Hematopoietic multipotent progenitor cell treated with erythropoietin and hydrocortisone succinate and interleukin-3 and kit ligand, for 17 days (in vitro differentiated cells): ENCODE results near the gene RHOA.
A peak's percentile ranks its signal among the peaks of the same experiment; 100 is the strongest.

Experiments used
- DNase-seq: peaks from one replicate; pipeline ENCODE4 v3.0.0-alpha.2; 2015; ENCODE audit warnings: low spot score

Gene RHOA

GRCh38 chr3:49411968-49412631 lies at the start of gene RHOA, which contains the start of gene TCTA:
Gene RHOA (minus strand): TSS chr3:49411976. CDS start chr3:49375589, 36,387 bp downstream.
Gene TCTA (plus strand): TSS chr3:49412423. CDS start chr3:49412427, 4 bp downstream.
- DNase-seq: peak; percentile 100

DNA sequence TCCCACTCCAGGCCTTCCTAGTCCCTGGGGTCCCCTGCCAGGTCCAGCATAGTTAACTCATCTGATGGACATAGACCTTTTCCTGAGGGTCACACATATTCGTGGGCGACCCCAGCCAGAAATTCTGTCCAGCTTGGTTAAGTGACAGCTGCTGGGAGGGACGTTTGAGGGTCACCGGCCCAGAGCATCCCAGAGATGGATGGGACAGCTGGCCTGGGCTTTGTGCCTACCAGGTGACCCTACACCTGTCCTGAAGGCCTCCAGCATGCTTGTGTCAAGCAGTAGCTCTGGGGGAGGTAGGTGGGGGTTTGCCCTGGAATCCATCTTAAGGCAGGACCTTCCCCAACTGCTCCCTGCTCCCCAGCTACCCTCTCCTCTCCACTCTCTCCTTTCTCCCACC lies 49.2 kb upstream of the RHOA start:
- no peak for DNase-seq

- DNase-seq: no peak
These were observed 48.6 kb upstream of the RHOA start for GRCh38 chr3:49460188-49460890.

DNA sequence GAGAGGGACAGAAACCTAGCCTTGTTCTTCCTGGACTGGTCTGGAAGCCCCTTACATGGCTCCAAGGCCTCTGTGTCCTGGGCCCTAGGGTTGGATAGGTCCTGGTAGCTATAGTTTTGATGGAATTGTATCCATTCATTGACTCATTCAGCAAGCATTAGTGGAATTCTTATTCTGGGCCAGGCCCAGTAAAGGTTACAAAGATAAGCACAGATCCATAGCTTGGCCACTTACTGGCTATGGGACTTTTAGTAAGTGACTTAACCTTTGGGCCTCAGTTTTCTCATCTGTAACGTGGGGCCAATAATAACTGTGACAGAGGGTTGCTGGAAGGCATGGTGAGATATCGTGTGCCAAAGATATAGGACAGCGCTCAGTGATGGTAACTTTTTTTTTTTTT lies 44.7 kb upstream of the RHOA start:
- DNase-seq: no peak

GRCh38 chr3:49454898-49455681 lies 43.3 kb upstream of the RHOA start:
- DNase-seq: no peak

- DNase-seq: peak; percentile 34
These were observed 42.7 kb upstream of the RHOA start for GRCh38 chr3:49454458-49454857.

DNA sequence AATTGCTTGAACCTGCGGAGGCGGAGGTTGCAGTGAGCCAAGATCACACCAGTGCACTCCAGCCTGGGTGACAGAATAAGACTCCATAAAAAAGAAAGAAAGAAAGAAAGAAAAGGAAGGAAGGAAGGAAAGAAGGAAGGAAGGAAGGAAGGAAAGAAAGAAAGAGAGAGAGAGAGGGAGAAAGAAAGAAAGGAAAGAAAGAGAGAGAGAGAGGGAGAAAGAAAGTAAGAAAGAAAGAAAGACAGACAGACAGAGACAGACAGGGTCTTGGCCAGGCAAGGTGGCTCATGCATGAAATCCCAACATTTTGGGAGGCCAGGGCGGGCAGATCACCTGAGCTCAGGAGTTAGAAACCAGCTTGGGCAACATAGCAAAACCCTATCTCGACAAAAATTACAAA lies 41.8 kb upstream of the RHOA start:
- no peak for DNase-seq

DNA sequence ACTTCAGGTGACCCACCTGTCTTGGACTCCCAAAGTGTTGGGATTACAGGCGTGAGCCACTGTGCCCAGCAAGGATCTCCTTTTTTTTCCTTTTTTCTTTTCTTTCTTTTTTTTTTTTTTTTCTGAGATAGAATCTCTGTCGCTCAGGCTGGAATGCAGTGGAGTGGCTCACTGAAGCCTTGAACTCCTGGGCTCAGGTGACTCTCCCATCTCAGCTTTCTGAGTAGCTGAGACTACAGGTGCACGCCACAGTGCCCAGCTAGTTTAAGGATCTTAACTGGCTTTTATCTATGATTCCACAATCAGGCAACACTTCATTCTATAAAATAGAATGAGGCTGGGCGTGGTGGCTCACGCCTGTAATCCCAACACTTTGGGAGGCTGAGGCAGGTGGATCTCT lies 33.6 kb upstream of the RHOA start:
- DNase-seq: no peak

DNA sequence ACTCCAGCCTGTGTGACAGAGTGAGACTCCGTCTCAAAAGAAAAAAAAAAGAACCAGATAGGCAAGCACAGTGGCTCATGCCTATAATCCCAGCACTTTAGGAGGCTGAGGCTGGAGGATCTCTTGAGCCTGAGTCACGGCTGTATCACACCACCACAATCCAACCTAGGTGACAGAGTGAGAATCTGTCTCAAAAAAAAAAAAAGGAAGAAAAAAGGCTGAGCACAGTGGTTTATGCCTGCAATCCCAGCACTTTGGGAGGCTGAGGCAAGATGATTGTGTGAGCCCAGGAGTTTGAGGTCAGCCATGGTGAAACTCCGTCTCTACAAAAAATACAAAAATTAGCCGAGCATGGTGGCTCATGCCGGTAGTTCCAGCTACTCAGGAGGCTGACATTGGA lies 23.0 kb upstream of the RHOA start:
- no peak for DNase-seq

DNA sequence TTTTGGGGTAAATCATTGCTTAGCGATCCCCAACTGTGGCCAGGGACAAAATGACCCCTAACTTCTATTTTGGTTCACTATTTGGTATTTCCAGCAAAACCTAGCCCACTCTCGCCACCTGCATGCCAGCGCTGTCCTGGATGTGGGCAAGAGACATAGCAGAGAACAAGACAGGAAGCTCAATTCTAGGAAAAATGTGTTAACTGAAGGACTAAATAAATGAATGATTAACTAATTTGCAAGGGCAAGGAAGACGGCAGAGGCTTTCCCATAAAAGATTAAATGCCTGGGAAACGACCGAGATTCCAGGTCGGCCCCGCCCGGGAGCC lies 16.9 kb upstream of the RHOA start:
- no peak for DNase-seq

DNA sequence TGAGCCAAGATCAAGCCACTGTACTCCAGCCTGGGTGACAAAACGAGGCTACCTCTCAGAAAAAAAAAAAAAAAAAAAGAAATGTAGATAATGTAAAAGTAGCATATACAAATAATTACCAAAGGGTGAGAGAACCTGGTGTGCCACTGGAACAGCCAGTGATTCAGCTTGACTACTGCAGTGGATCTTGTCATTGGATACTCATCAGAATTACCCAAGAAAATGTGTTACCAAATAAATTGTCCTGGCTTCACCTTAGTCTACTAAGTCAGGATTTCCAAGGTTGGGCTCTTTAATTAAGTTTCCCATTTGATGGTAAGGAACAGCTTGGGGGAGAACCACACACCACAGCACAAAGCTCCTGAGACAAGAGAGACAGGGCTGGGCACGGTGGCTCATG lies 15.8 kb upstream of the RHOA start:
- no peak for DNase-seq

GRCh38 chr3:49424816-49425215 lies 13.0 kb upstream of the RHOA start:
- DNase-seq: no peak

- peak; percentile 4 for DNase-seq
These were observed 10.8 kb upstream of the RHOA start, which contains the start of gene AMT for GRCh38 chr3:49422379-49423248. Gene AMT (minus strand): TSS chr3:49422473. CDS start chr3:49422450, 23 bp downstream.

GRCh38 chr3:49421890-49422378 lies 10.2 kb upstream of the RHOA start:
- no peak for DNase-seq

DNA sequence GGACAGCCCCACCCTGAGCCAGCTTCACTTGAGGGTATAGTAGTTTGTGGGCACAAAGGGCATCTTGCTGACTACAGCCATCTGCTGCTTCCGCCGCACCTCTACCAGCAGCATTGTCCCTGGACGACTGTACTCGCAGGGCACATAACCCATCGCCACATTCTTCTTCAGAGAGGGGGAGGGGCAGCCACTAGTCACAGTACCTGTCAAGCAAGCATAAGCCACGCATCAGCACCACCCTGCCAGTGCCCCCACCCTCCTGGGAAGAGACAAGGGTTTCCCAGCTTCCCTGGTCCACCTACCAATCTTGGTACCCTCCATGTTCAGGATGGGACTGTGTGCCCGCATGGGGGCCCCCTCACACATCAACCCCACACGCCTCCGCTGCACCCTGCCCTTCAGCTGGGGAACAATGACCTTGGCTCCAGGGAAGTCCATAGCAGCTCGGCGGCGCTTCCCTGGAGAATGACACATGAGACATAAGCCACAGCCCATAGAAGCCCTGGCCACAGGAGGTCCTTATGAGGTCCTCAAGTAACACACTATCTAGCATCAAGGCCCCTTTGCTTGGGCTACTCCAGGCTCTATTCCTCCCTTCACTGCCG lies 5.8 kb upstream of the RHOA start:
- DNase-seq: no peak

- no peak for DNase-seq
These were observed 5.1 kb upstream of the RHOA start for GRCh38 chr3:49416867-49417266.

- DNase-seq: no peak
These were observed 4.3 kb upstream of the RHOA start for GRCh38 chr3:49415931-49416601.

GRCh38 chr3:49414753-49415152 lies 3.0 kb upstream of the RHOA start:
- no peak for DNase-seq

- DNase-seq: no peak
These were observed 1.6 kb upstream of the RHOA start for GRCh38 chr3:49413338-49413734.

DNA sequence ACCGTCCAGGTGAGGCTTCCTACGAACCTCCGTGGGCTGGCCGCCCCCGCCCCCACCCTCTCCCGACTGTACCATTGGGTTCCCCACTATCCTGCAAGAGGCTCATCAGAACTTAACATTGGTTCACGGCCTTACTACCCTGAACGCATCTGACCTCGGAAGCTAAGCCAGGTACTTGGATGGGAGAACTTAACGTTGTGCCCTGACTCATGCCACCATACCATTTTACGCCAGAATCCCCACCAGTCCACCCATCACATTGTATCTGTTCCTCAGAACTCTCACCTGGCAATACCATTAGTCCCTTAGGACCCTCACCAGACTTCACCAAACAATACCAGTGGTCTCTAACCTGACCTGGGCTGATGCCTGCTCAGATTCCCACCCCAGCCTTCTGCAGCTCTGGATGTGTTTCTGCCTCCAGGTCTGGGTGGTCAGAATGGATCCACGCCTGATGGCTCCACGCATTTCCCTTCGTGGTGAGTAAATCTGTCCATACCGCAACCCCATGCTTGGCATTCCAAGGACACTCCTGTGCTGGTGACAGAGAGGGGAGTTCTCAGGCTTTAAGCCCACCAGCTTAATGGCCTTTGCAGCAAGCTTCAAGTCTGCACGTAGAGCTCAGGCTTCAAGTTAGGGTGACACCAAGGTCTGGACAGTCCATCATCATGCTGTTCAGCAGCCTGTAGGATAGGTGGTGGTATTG lies 1.0 kb upstream of the RHOA start:
- peak; percentile 31 for DNase-seq
